Peyer's patch (tissue), 4 donors: Measurements from ENCODE around the gene PTPN5.

Source experiments
- POLR2A ChIP-seq, 2 donors: fragments of 450-650 bp; IDR thresholded peaks; one replicate each; pipeline ENCODE4 v1.5.1; 2017; ENCODE audit warnings: antibody characterized with exemption in 2 of 2, mild to moderate bottlenecking in 2 of 2, moderate library complexity in 2 of 2
- TF ChIP-seq, protein P1 (sequence below), 6 experiments: fragments of 450-650 bp in 4 of 6; fragments of 200-600 bp in 2 of 6; sonication (generic) in 1 of 6; IDR thresholded peaks; one replicate each; pipeline ENCODE4 v1.5.1; 2017 to 2019; ENCODE audit warnings: antibody characterized with exemption in 6 of 6, mild to moderate bottlenecking in 3 of 6, moderate library complexity in 1 of 6

GRCh38 chr11:18692941-18693760 is 98.4 kb downstream of the PTPN5 start:
- no peak for TF ChIP-seq POLR2A (IDR thresholded peaks at IDR 0.05)
- TF ChIP-seq, protein P1, sequence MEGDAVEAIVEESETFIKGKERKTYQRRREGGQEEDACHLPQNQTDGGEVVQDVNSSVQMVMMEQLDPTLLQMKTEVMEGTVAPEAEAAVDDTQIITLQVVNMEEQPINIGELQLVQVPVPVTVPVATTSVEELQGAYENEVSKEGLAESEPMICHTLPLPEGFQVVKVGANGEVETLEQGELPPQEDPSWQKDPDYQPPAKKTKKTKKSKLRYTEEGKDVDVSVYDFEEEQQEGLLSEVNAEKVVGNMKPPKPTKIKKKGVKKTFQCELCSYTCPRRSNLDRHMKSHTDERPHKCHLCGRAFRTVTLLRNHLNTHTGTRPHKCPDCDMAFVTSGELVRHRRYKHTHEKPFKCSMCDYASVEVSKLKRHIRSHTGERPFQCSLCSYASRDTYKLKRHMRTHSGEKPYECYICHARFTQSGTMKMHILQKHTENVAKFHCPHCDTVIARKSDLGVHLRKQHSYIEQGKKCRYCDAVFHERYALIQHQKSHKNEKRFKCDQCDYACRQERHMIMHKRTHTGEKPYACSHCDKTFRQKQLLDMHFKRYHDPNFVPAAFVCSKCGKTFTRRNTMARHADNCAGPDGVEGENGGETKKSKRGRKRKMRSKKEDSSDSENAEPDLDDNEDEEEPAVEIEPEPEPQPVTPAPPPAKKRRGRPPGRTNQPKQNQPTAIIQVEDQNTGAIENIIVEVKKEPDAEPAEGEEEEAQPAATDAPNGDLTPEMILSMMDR (IDR thresholded peaks at IDR 0.05), result no peak
